HG03439 (cell line): Measurements from ENCODE around the gene ZNF614.
"Not testable (repeated sequence)": the region's sequence is repeated elsewhere in the genome, so short reads cannot be mapped to it uniquely, and the experiment has no call there.

Experiments used
- ATAC-seq: cut with Tn5 transposase; IDR thresholded peaks from one replicate; pipeline ENCODE4 v1.9.1; 2021; ENCODE audit warnings: mild to moderate bottlenecking, moderate library complexity; ENCODE audit not compliant: unreplicated experiment

Gene ZNF614

GRCh38 chr19:52028027-52028779 lies at the start of gene ZNF614:
Gene ZNF614 (minus strand): TSS chr19:52028379. CDS start chr19:52025745, 2,634 bp downstream.
- peak; percentile 79 for ATAC-seq

GRCh38 chr19:52070496-52070895 lies 42.3 kb upstream of the ZNF614 start:
- no peak for ATAC-seq

- ATAC-seq, result no peak
Observed at GRCh38 chr19:52069653-52070052, 41.5 kb upstream of the ZNF614 start.

- ATAC-seq, result no peak
Observed at GRCh38 chr19:52066258-52066863, 38.2 kb upstream of the ZNF614 start.

- no peak for ATAC-seq
Observed at GRCh38 chr19:52065399-52065798, 37.2 kb upstream of the ZNF614 start.

- not testable (repeated sequence) for ATAC-seq
Observed at GRCh38 chr19:52056480-52056879, 28.3 kb upstream of the ZNF614 start.

GRCh38 chr19:52051736-52052135 lies 23.6 kb upstream of the ZNF614 start:
- not testable (repeated sequence) for ATAC-seq

GRCh38 chr19:52048555-52049501 lies 20.6 kb upstream of the ZNF614 start, which contains the start of gene ZNF432:
Gene ZNF432 (minus strand): TSS chr19:52048838. CDS start chr19:52046868, 1,970 bp downstream.
- ATAC-seq, result peak; percentile 89

- no peak for ATAC-seq
Observed at GRCh38 chr19:52039169-52039568, 11.0 kb upstream of the ZNF614 start.

- ATAC-seq, result no peak
Observed at GRCh38 chr19:52034051-52034728, 6.0 kb upstream of the ZNF614 start.

GRCh38 chr19:52028780-52029123 lies 573 bp upstream of the ZNF614 start:
- ATAC-seq, result peak; percentile 38

- not testable (repeated sequence) for ATAC-seq
Observed at GRCh38 chr19:52026255-52026990, 1.8 kb downstream of the ZNF614 start.

GRCh38 chr19:52024478-52024877 lies 3.7 kb downstream of the ZNF614 start:
- not testable (repeated sequence) for ATAC-seq

- no peak for ATAC-seq
Observed at GRCh38 chr19:52022193-52022592, 6.0 kb downstream of the ZNF614 start.

GRCh38 chr19:52020506-52020905 lies 7.7 kb downstream of the ZNF614 start:
- ATAC-seq, result no peak

- no peak for ATAC-seq
Observed at GRCh38 chr19:52010674-52011073, 17.5 kb downstream of the ZNF614 start.

GRCh38 chr19:52007806-52008557 lies 20.2 kb downstream of the ZNF614 start, which contains the start of gene ZNF615:
Gene ZNF615 (minus strand): TSS chr19:52008211. CDS start chr19:52003711, 4,500 bp downstream.
- ATAC-seq, result peak; percentile 96

GRCh38 chr19:52007451-52007805 lies 20.8 kb downstream of the ZNF614 start:
- no peak for ATAC-seq

- no peak for ATAC-seq
Observed at GRCh38 chr19:51994048-51994644, 34.0 kb downstream of the ZNF614 start.
